Ramos (cell line): ENCODE measurements around the gene ZNF560.
"Not testable (repeated sequence)": the region's sequence is repeated elsewhere in the genome, so short reads cannot be mapped to it uniquely, and the experiment has no call there.

Experiments used
- in situ Hi-C: fragments of 300-500 bp; cut with MboI; formaldehyde crosslinking; loops from one replicate; pipeline ENCODE4 v1.14.3; 2022; ENCODE audit warnings: low sequenced_read_pairs; ENCODE audit not compliant: unreplicated experiment

Gene ZNF560

GRCh38 chr19:9498183-9498902 lies at the start of gene ZNF560:
TSS of gene ZNF560 (minus strand) at chr19:9498616. CDS start at chr19:9475313, 23,303 bp downstream.
- in situ Hi-C loops: no loop called here

GRCh38 chr19:9547870-9548269 lies 49.5 kb upstream of the ZNF560 start:
- in situ Hi-C loops: no loop called here

GRCh38 chr19:9541281-9541680 lies 42.9 kb upstream of the ZNF560 start:
- in situ Hi-C loops: not testable (repeated sequence)

- in situ Hi-C loops: not testable (repeated sequence)
Measured at GRCh38 chr19:9539921-9540320, 41.5 kb upstream of the ZNF560 start.

- in situ Hi-C loops: not testable (repeated sequence)
Measured at GRCh38 chr19:9539201-9539600, 40.8 kb upstream of the ZNF560 start.

GRCh38 chr19:9538183-9539058 lies 40.0 kb upstream of the ZNF560 start, which contains the start of gene ZNF426:
TSS of gene ZNF426 (minus strand) at chr19:9538645. CDS start at chr19:9536232, 2,413 bp downstream.
- in situ Hi-C loops: no loop called here

- in situ Hi-C loops: no loop called here
Measured at GRCh38 chr19:9535934-9536333, 37.5 kb upstream of the ZNF560 start.

GRCh38 chr19:9531933-9532332 lies 33.5 kb upstream of the ZNF560 start:
- in situ Hi-C loops: no loop called here

- in situ Hi-C loops: no loop called here
Measured at GRCh38 chr19:9528757-9529336, 30.4 kb upstream of the ZNF560 start.

- in situ Hi-C loops: no loop called here
Measured at GRCh38 chr19:9523885-9524474, 25.6 kb upstream of the ZNF560 start.

- in situ Hi-C loops: no loop called here
Measured at GRCh38 chr19:9507285-9507684, 8.9 kb upstream of the ZNF560 start.

GRCh38 chr19:9500796-9501195 lies 2.4 kb upstream of the ZNF560 start:
- in situ Hi-C loops: no loop called here

- in situ Hi-C loops: no loop called here
Measured at GRCh38 chr19:9494096-9494495, 4.3 kb downstream of the ZNF560 start.

GRCh38 chr19:9487016-9487415 lies 11.4 kb downstream of the ZNF560 start:
- in situ Hi-C loops: no loop called here

- in situ Hi-C loops: no loop called here
Measured at GRCh38 chr19:9485140-9485539, 13.3 kb downstream of the ZNF560 start.

- in situ Hi-C loops: no loop called here
Measured at GRCh38 chr19:9474975-9475374, 23.4 kb downstream of the ZNF560 start.

- in situ Hi-C loops: no loop called here
Measured at GRCh38 chr19:9467161-9467560, 31.3 kb downstream of the ZNF560 start.

GRCh38 chr19:9461938-9462337 lies 36.5 kb downstream of the ZNF560 start:
- in situ Hi-C loops: no loop called here

GRCh38 chr19:9456018-9456689 lies 42.3 kb downstream of the ZNF560 start:
- in situ Hi-C loops: no loop called here

GRCh38 chr19:9453953-9454352 lies 44.5 kb downstream of the ZNF560 start:
- in situ Hi-C loops: no loop called here
